ENCODE data around the gene DGCR2.

DGCR2 gene

DNA sequence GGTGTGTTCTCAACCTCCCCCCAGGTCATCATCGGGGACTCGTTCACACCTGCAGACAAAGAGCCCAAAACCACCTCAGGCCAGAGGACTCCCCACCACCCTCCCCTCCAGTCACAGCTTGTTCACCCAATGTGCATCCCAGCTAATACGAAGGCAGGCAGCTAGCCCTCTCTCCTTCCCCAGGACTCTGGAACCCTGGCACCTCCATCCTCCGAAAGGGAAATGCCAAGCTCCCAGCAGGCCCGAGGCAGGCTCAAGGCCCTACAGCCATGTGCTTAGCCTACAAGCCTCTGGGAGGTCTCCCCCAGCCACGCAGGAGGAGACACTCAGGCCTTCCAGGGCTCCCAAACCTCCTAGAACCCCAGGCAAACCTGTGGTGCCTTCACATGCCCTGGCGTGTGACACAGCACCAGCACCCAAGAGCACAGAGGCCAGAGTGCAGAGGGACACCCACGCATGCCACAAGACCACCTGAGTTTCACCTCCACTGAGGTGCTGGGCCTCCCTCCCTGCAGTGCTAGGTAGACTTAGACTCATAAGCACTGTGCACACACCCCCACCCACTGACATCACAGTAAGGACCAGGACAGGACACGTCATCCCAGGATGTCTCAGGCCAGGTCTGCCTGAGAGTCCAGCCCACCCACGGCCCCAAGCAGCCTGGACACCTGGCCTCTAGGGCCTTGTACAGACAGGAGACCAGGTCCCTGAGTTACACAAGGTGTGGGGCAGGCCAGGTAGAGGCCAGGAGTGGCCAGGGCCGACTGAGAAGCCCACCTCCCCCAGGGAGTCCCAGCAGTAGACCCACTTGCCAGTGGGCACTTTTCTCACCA is 15.4 kb upstream of the DGCR2 start:
- H4K20me1 ChIP-seq (ENCODE audit: insufficient read depth, low read length), result no peaks in the 10 kb centered on the region
- peaks cover 68% of the 10 kb centered on the region for H3K36me3 ChIP-seq (replicated peaks; ENCODE audit: low read depth, low read length)

DNA sequence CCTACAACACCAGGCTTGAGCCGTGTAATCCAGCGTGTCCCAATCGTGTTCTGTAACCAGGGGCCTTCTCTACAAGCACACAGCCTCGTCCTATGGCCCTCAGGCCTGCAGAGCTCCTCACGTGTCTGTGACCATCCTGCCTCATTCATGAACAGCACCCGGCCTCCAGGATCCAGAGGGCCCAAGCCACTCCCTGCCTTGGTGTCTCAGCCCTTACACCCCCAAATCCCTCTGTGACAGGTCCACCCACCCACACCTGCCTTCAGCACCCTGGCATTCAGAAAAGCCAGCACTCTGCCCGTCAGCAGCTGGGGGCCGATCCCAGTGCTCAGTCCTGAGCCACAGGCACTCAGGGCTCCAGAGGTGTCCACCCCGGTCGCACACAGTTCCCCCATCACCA is 14.7 kb upstream of the DGCR2 start:
- Histone ChIP-seq H2AFZ (ENCODE audit: low read depth, low read length) (no peak overlapping the region), H3K27ac (ENCODE audit: low read length) (no peak overlapping the region), H3K4me1 (ENCODE audit: low read length) (no peaks in the 10 kb centered on the region), H4K20me1 (ENCODE audit: insufficient read depth, low read length) (no peaks in the 10 kb centered on the region), H3K4me2 (ENCODE audit: low read length) (no peak overlapping the region), H3K36me3 (replicated peaks; ENCODE audit: low read depth, low read length) (peaks cover 64% of the 10 kb centered on the region), H3K4me3 (ENCODE audit: low read length) (no peak overlapping the region), H3K9ac (ENCODE audit: low read length) (no peak overlapping the region), H3K27me3 (ENCODE audit: low read depth, low read length) (no peaks in the 10 kb centered on the region), H3K9me3 (ENCODE audit: insufficient read depth, low read length) (no peaks in the 10 kb centered on the region), H3K79me2 (ENCODE audit: low read length) (no peaks in the 10 kb centered on the region)
- TF ChIP-seq EZH2phosphoT487 (IDR thresholded peaks at IDR 0.05; ENCODE audit: low read depth), result no peak
- TF ChIP-seq, protein P1, sequence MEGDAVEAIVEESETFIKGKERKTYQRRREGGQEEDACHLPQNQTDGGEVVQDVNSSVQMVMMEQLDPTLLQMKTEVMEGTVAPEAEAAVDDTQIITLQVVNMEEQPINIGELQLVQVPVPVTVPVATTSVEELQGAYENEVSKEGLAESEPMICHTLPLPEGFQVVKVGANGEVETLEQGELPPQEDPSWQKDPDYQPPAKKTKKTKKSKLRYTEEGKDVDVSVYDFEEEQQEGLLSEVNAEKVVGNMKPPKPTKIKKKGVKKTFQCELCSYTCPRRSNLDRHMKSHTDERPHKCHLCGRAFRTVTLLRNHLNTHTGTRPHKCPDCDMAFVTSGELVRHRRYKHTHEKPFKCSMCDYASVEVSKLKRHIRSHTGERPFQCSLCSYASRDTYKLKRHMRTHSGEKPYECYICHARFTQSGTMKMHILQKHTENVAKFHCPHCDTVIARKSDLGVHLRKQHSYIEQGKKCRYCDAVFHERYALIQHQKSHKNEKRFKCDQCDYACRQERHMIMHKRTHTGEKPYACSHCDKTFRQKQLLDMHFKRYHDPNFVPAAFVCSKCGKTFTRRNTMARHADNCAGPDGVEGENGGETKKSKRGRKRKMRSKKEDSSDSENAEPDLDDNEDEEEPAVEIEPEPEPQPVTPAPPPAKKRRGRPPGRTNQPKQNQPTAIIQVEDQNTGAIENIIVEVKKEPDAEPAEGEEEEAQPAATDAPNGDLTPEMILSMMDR (IDR thresholded peaks at IDR 0.05; ENCODE audit: low read depth, low read length), result no peak

More for the DNA sequence above, 15.4 kb upstream of the DGCR2 start:
- no peak for TF ChIP-seq EZH2phosphoT487 (IDR thresholded peaks at IDR 0.05; ENCODE audit: low read depth)
- TF ChIP-seq, protein P1 (IDR thresholded peaks at IDR 0.05; ENCODE audit: low read depth, low read length), result no peak
- Histone ChIP-seq H3K4me2 (ENCODE audit: low read length) (no peak overlapping the region), H3K79me2 (ENCODE audit: low read length) (peaks cover 1% of the 10 kb centered on the region; the same call in 1 of the 2 replicates), H2AFZ (ENCODE audit: low read depth, low read length) (no peak overlapping the region), H3K9ac (ENCODE audit: low read length) (no peak overlapping the region), H3K27ac (ENCODE audit: low read length) (no peak overlapping the region), H3K9me3 (ENCODE audit: insufficient read depth, low read length) (no peaks in the 10 kb centered on the region), H3K27me3 (ENCODE audit: low read depth, low read length) (no peaks in the 10 kb centered on the region), H3K4me3 (ENCODE audit: low read length) (no peak overlapping the region), H3K4me1 (ENCODE audit: low read length) (no peaks in the 10 kb centered on the region)

DNA sequence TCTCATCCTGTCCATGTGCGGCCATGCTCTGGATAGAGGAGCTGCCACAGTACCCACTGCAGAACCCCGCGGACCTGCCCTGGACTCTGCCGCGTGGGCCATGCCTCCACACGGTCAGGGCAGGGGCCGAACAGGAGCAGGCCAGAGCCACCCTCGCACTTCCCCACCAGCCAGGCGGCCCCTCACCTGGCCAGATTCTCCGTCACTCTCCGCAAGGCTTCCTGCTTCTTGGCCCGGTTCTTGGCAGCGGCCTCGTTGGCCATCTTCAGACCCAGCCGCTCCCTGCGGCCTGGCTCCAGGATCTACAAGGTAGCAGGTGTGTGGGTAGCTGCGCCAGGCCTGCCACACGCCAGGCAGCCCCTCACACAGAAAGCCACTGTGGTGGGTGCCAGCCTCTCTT is 12.7 kb upstream of the DGCR2 start:
- TF ChIP-seq, protein P1 (IDR thresholded peaks at IDR 0.05; ENCODE audit: low read depth, low read length), result no peak
- no peak for TF ChIP-seq EZH2phosphoT487 (IDR thresholded peaks at IDR 0.05; ENCODE audit: low read depth)
- Histone ChIP-seq H3K27me3 (ENCODE audit: low read depth, low read length) (no peaks in the 10 kb centered on the region), H3K27ac (ENCODE audit: low read length) (no peak overlapping the region), H3K4me3 (ENCODE audit: low read length) (no peak overlapping the region), H2AFZ (ENCODE audit: low read depth, low read length) (no peak overlapping the region), H3K36me3 (replicated peaks; ENCODE audit: low read depth, low read length) (peaks cover 50% of the 10 kb centered on the region), H3K9me3 (ENCODE audit: insufficient read depth, low read length) (no peaks in the 10 kb centered on the region), H3K79me2 (ENCODE audit: low read length) (no peaks in the 10 kb centered on the region), H4K20me1 (ENCODE audit: insufficient read depth, low read length) (no peaks in the 10 kb centered on the region), H3K9ac (ENCODE audit: low read length) (no peak overlapping the region), H3K4me1 (ENCODE audit: low read length) (no peaks in the 10 kb centered on the region), H3K4me2 (ENCODE audit: low read length) (no peak overlapping the region)

DNA sequence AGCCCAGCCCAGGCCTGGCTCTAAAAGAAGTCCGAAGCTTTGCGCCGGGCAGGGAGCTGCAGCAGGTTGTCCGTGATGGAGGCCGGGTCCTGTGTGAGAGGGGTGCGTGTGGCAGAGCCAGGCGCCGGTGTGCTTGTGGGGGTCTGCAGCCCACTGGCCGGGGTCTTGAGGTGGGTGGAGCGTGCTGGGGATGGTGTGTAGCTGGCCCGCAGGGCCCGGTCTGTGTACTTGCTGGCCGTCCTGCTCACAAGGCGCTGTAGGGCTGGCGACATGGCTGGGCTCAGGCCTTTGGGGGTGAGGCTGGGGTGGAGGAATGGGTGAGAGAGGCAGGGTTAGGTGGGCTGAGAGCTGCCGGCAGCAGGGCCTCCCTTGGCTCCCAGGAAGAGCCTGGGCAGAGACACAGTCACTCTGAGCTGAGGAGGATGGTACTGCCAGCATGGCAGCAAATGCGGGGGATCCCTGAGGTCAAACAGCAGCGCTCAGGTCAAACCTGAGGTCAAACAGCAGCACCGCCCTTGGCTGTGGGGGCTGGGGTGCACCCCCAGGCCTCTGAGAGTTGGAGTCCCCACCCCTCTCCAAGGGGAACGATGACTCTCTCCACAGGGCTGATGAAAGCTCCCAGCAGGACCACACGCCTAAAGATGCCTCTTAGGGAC is 12.1 kb upstream of the DGCR2 start:
- no peaks in the 10 kb centered on the region for H3K4me1 ChIP-seq (ENCODE audit: low read length)
- H3K4me3 ChIP-seq (ENCODE audit: low read length), result no peak overlapping the region
- H3K27me3 ChIP-seq (ENCODE audit: low read depth, low read length), result no peaks in the 10 kb centered on the region
- TF ChIP-seq, protein P1 (IDR thresholded peaks at IDR 0.05; ENCODE audit: low read depth, low read length), result no peak
- TF ChIP-seq EZH2phosphoT487 (IDR thresholded peaks at IDR 0.05; ENCODE audit: low read depth), result no peak
- H3K4me2 ChIP-seq (ENCODE audit: low read length), result no peak overlapping the region
- H3K36me3 ChIP-seq (replicated peaks; ENCODE audit: low read depth, low read length), result peaks cover 45% of the 10 kb centered on the region
- no peak overlapping the region for H3K9ac ChIP-seq (ENCODE audit: low read length)
- no peak overlapping the region for H3K27ac ChIP-seq (ENCODE audit: low read length)
- no peaks in the 10 kb centered on the region for H3K9me3 ChIP-seq (ENCODE audit: insufficient read depth, low read length)
- no peaks in the 10 kb centered on the region for H4K20me1 ChIP-seq (ENCODE audit: insufficient read depth, low read length)
- H3K79me2 ChIP-seq (ENCODE audit: low read length), result no peaks in the 10 kb centered on the region
- H2AFZ ChIP-seq (ENCODE audit: low read depth, low read length), result no peak overlapping the region

All from OCI-LY3 (cell line).